Effector memory CD4-positive, alpha-beta T cell (primary cell): ENCODE results near the gene INCA1.

Experiments
- DNase-seq, 3 donors: peaks; one replicate each; pipeline ENCODE4 v3.0.0-alpha.2; 2020
- H3K27ac ChIP-seq: 2 replicates; pipeline ENCODE4 v1.7.0; 2013; ENCODE audit warnings: mild to moderate bottlenecking, low read length, moderate library complexity; ENCODE audit not compliant: insufficient read depth, poor library complexity, severe bottlenecking
- H3K27me3 ChIP-seq: replicated peaks from 2 replicates; pipeline ENCODE4 v1.7.0; 2013; ENCODE audit warnings: mild to moderate bottlenecking, low read length; ENCODE audit not compliant: insufficient read depth, control insufficient read depth, poor library complexity, severe bottlenecking
- H3K36me3 ChIP-seq: 2 replicates; pipeline ENCODE4 v1.7.0; 2013; ENCODE audit warnings: mild to moderate bottlenecking, low read length, moderate library complexity; ENCODE audit not compliant: control insufficient read depth, insufficient read depth
- H3K4me1 ChIP-seq: 2 replicates; pipeline ENCODE4 v1.7.0; 2013; ENCODE audit warnings: low read length, mild to moderate bottlenecking; ENCODE audit not compliant: control insufficient read depth, insufficient read depth, poor library complexity, severe bottlenecking
- H3K4me3 ChIP-seq: 2 replicates; pipeline ENCODE4 v1.7.0; 2013; ENCODE audit warnings: low read length, low read depth, mild to moderate bottlenecking; ENCODE audit not compliant: insufficient read depth, poor library complexity, severe bottlenecking
- H3K9me3 ChIP-seq: 2 replicates; pipeline ENCODE4 v1.7.0; 2013; ENCODE audit warnings: mild to moderate bottlenecking, low read length, moderate library complexity; ENCODE audit not compliant: control insufficient read depth

Gene INCA1

GRCh38 chr17:4944163-4944553 is 53.2 kb downstream of the INCA1 start:
- peak overlapping the region; percentile 46 for H3K4me3 ChIP-seq
- peaks cover 33% of the 10 kb centered on the region for H3K36me3 ChIP-seq
- H3K9me3 ChIP-seq, result no peaks in the 10 kb centered on the region
- H3K4me1 ChIP-seq, result peaks cover 57% of the 10 kb centered on the region
- no peaks in the 10 kb centered on the region for H3K27me3 ChIP-seq
- peak overlapping the region; percentile 94 for H3K27ac ChIP-seq
- DNase-seq, result peak; percentile 33 to 52 (median 34)

- no peak overlapping the region for H3K4me3 ChIP-seq
- H3K4me1 ChIP-seq, result peaks cover 59% of the 10 kb centered on the region
- DNase-seq, result no peak
- H3K27me3 ChIP-seq, result no peaks in the 10 kb centered on the region
- H3K27ac ChIP-seq, result peak overlapping the region; percentile 94
- H3K36me3 ChIP-seq, result peaks cover 38% of the 10 kb centered on the region
- H3K9me3 ChIP-seq, result no peaks in the 10 kb centered on the region
These were observed 54.4 kb downstream of the INCA1 start for GRCh38 chr17:4942760-4943508.

GRCh38 chr17:4941319-4941610 is 56.1 kb downstream of the INCA1 start:
- peaks cover 55% of the 10 kb centered on the region for H3K4me1 ChIP-seq
- H3K27me3 ChIP-seq, result no peaks in the 10 kb centered on the region
- H3K36me3 ChIP-seq, result peaks cover 47% of the 10 kb centered on the region
- H3K9me3 ChIP-seq, result no peaks in the 10 kb centered on the region
- H3K4me3 ChIP-seq, result peak overlapping the region; percentile 94
- peak overlapping the region; percentile 93 for H3K27ac ChIP-seq
- no peak for DNase-seq

- Histone ChIP-seq H3K4me1 (peaks cover 50% of the 10 kb centered on the region), H3K9me3 (no peaks in the 10 kb centered on the region), H3K27me3 (no peaks in the 10 kb centered on the region), H3K36me3 (peaks cover 46% of the 10 kb centered on the region), H3K27ac (peak overlapping the region; percentile 93), H3K4me3 (peak overlapping the region; percentile 94)
- peak; percentile 28 to 37 (median 29) for DNase-seq
These were observed 56.6 kb downstream of the INCA1 start for GRCh38 chr17:4940555-4941318.

GRCh38 chr17:4939796-4940554 is 57.3 kb downstream of the INCA1 start, which contains the start of the genes RNF167 and SLC25A11:
Gene RNF167 (plus strand): TSS chr17:4940268. CDS start chr17:4940910, 642 bp downstream.
Gene SLC25A11 (minus strand): TSS chr17:4940046. CDS start chr17:4939910, 136 bp downstream.
- Histone ChIP-seq H3K4me3 (peak within 1 kb of the TSS; percentile 94), H3K36me3 (peaks cover 42% of the 10 kb centered on the region), H3K9me3 (no peaks in the 10 kb centered on the region), H3K4me1 (peaks cover 42% of the 10 kb centered on the region), H3K27ac (peak within 1 kb of the TSS; percentile 93), H3K27me3 (no peaks in the 10 kb centered on the region)
- peak; percentile 92 to 96 (median 94) for DNase-seq

GRCh38 chr17:4939546-4939795 is 57.9 kb downstream of the INCA1 start:
- peaks cover 37% of the 10 kb centered on the region for H3K36me3 ChIP-seq
- H3K9me3 ChIP-seq, result no peaks in the 10 kb centered on the region
- peak overlapping the region; percentile 74 for H3K27ac ChIP-seq
- H3K4me3 ChIP-seq, result peak overlapping the region; percentile 73
- no peak for DNase-seq
- no peaks in the 10 kb centered on the region for H3K27me3 ChIP-seq
- H3K4me1 ChIP-seq, result peaks cover 39% of the 10 kb centered on the region

- Histone ChIP-seq H3K27me3 (no peaks in the 10 kb centered on the region), H3K27ac (peak overlapping the region; percentile 74), H3K9me3 (no peaks in the 10 kb centered on the region), H3K36me3 (peaks cover 34% of the 10 kb centered on the region), H3K4me3 (peak overlapping the region; percentile 73), H3K4me1 (peaks cover 39% of the 10 kb centered on the region)
- no peak for DNase-seq
These were observed 58.4 kb downstream of the INCA1 start for GRCh38 chr17:4938688-4939545.
